GM21528 (cell line): ENCODE data around the gene SECISBP2.
A peak's percentile ranks its signal among the peaks of the same experiment; 100 is the strongest.
"Not testable (repeated sequence)": the region's sequence is repeated elsewhere in the genome, so short reads cannot be mapped to it uniquely, and the experiment has no call there.

Source experiments
- ATAC-seq: cut with Tn5 transposase; IDR thresholded peaks from one replicate; pipeline ENCODE4 v1.9.1; 2021; ENCODE audit warnings: mild to moderate bottlenecking, moderate library complexity; ENCODE audit not compliant: unreplicated experiment, low FRiP score

Gene SECISBP2

DNA sequence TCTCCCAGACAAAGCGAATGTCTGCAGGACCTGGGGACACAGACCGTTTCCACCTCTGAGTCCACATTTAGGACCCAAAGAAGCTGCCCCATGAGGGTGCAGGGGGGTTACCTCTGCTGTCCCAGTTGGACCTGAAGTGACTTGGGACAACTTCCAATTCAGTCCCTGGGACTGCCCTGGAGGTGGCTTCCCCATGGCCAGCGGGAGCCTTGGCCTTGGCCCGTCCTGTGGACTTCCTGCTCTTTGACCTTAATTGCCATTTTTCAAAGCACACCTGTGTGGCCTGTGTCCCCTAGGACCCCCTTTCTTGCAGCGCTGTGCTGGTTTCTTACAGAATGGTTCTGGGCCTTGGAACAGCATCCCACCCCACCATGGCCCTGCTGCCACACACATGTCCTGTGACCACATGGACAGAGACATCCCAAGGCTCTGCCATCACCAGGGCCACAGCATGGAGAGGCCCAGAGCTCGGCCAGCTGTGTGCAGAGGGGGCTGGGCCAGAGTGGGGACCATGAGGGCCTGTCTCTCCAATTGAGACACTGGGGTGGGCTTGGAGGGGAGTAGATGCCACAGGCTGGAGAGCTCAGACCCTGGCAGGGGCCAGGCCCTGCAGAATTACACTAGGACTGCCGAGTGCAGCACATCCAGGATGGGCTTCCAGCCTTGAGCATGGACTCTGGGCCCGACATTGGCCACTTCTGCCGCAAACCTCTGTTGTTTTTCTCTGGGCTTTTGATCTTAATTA is 45.8 kb downstream of the SECISBP2 start:
- ATAC-seq = no peak

DNA sequence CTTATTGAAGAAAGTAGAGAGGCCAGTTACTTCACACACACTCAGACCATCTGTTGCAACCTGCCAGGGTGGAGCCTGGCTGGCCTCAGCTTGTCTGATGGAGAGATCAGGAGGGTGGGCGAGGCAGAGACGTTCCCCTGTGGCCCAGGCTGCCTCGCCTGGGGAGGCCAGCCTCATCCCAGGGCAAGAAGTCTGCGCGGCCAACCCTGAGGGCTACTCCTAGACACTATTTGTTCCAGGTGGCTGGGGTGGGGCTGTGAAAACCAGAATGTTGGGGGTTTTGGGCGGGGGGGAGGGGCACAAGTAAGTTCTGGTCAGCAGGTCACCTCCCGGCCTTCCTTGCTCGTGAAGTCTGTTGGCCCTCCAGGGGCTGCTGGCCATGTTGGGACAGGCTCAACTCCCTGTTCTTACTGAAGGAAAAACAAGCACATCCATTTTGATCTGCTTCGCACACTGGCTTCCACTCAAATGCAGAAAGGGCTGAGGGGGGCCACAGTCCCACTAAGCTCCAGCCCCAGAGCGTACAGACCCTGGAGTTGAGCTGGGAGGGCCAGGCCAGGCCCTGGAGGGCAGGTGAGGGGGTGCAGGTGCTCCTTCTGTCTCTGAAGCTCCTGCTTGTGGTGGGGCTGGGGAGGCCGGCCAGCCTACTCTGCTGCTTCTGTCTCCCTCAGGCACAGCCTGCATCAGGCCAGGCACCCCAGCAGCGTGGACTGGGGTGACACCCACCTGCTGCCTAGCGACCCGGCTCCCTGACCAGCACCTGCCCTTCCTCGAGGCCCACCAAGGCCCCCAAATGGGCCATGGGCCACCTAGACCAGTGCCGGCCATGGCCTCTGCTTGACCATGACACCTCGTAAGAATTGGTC is 46.6 kb downstream of the SECISBP2 start:
- no peak for ATAC-seq

DNA sequence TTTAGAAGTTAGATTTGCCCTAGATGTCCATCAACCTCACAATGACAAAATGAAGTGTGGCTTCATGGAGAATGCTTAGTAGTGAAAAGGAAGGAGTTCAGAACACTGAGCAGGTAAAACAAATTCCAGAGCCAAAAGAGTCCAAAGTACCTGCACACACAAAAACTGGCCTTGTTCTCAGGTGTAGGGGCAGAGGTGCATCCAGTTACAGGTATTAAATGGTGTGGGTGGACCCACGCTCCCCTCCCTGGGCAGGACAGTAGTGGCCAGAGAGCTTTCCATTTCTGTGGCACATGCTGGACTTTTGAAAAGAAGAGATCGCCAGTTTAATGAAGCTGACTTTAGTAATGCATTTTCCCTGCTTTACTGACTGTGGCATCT is 47.2 kb downstream of the SECISBP2 start:
- ATAC-seq = no peak

DNA sequence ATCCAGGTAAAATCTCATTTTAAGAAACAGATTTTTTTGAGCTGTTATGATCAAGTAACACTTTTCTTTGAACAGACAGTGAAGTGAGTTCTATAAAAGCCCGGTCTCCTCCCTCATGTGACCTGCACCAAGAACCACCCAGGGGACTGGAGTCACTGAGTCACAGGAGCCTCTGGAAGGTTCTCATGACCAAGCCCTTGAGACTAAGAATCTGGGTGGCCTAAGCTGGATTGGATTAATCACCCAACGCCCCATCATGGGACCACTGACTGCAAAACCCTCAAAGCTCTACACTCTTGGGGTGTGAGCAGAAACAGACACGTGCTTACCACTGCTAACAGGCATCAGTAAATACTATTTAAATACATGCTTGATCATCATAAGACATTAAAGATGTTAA is 48.4 kb downstream of the SECISBP2 start:
- ATAC-seq = no peak

DNA sequence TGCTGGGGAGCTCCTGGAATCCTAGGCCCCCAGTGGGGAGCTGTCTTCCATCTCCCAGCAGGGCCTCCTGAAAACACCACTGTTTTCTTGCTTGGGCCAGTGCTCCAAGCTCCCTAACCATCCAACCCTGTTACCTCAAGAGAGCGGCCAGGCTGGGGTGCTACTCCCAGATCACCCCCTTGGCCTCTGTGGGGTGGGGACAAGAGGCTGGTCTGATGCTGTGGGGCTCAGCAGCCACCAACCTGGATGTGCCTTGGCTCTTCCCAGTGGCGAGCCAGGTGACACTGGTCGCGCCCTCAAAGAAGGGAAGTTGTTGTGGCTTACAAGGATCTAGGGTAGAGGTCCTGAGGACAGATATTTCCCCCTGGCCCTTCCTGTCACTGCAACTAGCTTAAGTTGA is 49.0 kb downstream of the SECISBP2 start:
- ATAC-seq = no peak

DNA sequence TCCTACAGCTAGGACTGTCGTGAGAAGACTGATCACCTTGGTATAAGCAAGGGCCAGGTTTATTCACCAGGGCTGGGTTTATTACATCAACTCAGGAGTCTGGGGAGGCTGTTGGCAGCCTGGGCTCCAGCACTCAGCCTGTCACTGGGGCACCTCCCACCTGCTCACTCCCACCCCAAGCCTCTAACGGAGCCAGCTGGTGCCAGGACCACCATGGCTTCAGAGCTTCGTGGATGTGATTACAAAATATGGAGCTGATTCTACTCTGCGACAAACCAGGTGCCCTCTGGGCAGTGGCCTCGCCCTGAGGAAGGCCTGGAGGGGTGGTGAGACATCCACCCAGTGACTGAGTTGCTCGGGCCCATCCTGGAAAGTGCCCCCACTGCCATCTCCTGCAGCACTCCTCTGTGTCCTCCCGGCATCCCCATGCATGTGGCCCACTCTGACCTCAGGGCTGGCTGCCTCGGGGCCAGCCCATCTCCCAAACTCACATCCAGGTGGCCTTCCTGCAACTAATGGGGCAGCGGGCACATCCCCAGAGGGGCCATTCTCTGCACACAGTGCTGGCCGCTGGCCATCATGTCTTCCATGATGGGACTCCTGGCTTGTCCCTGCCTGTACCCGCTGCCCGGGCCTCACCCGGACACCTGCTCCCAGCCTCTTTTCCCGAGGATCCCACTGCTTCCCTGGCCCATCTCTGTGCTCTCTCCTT is 49.6 kb downstream of the SECISBP2 start:
- no peak for ATAC-seq

DNA sequence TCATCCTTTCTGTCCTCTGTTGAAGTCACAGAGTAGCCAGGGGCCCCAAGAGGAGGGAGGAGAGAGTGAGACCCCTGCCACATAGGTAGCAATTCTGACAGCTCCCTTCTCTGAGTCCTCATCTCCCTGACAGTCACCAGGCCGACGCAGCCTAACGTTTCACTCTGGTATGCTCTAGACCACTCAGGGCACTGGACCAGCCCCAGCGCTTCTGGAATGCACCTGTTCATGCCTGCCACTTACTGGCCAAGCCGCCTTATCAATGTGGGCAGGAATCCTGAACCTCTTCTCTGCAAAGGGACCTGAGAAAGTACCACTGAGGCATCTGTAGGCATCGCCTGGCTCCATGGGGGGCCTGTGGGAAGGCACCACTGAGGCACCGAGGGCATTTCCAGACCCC is 50.2 kb downstream of the SECISBP2 start:
- no peak for ATAC-seq

DNA sequence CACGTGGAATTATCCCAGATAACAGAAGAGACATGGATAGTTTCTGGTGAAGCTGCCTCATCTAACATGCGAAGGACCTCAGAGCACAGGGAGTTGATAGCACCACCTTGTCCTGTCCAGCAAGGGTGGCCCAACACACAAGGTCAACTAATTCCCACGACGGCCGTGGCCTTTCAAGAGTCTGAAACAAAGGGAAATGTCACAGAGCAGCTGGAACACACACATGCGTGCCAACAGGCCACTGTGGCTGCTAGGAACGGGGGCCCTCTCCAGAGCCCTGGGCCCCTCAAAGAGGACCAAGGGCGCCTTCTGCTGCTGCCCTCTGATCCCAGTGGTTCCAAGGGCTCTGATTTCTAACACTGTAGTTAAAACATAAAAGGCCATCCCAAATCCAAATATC is 50.7 kb downstream of the SECISBP2 start:
- ATAC-seq = no peak

DNA sequence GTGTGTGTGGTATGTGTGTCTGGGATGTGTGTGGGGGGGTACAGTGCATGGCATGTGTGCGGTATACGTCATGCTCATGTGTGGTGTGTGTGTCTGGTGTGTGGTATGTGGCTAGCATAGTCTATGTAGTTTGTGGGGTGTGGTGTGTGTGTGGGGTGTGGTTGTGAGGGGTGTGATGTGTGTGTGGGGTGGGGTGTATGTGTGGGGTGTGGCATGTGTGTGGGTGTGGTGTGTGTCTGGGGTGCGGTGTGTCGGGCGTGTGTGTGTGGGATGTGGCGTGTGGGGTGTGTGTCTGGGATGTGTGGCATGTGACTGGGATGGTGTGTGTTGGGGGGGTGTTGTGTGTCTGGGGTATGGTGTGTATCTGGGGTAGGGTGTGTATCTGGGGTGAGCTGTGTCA is 52.3 kb downstream of the SECISBP2 start:
- ATAC-seq = no peak

DNA sequence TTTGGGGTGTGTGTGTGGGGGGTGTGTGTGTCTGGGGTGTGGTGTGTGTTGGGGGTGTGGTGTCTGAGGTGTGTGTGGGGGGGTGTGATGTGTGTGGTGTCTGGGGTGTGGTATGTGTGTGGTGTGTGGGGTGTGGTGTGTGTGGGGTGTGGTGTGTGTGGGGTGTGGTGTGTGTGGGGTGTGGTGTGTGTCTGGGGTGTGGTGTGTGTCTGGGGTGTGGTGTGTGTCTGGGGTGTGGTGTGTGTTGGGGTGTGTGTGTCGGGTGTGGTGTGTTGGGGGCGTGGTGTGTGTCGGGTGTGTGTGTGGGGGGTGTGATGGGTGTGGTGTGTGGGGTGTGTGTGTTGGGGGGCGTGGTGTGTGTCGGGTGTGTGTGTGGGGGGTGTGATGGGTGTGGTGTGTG is 53.5 kb downstream of the SECISBP2 start:
- not testable (repeated sequence) for ATAC-seq

DNA sequence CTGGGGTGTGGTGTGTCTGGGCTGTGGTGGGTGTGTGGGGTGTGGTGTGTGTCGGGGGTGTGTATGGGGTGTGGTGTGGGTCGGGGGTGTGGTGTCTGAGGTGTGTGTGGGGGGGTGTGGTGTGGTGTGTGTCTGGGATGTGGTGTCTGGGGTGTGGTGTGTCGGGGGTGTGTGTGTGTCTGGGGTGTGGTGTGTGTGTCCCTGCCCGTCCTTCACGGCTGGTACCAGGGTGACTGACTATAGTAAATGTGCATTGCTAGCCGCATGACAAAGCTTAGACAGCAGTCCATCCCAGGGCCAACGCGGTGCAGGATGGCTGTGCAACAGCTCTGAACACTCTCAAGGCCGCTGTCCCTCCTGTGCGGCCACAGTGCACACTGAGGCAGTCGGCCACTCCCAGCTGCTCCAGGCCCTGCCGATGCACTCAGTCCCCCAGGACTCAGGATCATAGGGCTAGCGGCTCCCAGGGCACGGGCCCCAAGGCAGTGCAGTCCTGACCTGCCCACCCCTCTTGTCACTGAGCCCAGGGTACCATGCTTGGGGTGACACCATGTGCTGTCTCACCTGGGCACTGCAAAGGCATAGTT is 54.0 kb downstream of the SECISBP2 start:
- ATAC-seq = no peak

DNA sequence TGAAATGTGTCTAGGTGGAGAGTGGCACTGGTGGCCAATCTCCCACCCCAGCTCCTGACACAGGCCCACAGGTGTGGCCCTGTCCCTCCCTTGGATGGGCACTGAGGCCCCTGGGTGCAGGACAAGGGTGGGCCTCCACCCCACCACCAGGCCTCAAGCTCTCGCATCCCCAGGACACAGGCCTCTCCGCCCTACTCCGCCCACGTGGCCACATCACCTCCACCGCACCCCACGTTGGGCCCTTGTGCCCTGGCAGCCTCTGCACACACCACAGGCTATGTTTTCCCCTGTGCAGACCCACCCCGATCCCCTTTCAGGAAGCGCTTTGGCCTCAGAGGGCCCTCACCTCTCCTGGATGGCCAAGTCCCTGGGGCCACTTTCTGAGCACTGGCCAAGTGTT is 54.7 kb downstream of the SECISBP2 start:
- no peak for ATAC-seq

DNA sequence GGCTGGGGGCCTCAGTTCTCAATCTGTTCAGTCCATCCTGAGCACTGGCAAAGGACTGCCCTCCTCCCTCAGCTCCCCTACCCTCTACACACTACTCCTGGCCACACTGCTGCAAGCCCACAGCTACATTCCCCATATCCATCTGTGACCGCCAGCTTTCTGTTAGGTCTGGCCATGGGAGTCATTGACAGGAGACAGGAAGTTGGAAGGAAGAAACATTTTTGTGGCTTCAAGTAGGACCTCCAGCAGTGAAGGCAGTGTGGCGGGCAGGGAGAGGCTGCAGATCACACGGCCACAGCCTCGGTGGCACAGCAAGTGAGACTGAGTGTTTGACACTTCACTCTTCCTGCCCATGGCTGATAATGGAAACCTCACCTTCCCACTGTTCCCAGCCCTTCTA is 55.9 kb downstream of the SECISBP2 start:
- ATAC-seq = no peak

DNA sequence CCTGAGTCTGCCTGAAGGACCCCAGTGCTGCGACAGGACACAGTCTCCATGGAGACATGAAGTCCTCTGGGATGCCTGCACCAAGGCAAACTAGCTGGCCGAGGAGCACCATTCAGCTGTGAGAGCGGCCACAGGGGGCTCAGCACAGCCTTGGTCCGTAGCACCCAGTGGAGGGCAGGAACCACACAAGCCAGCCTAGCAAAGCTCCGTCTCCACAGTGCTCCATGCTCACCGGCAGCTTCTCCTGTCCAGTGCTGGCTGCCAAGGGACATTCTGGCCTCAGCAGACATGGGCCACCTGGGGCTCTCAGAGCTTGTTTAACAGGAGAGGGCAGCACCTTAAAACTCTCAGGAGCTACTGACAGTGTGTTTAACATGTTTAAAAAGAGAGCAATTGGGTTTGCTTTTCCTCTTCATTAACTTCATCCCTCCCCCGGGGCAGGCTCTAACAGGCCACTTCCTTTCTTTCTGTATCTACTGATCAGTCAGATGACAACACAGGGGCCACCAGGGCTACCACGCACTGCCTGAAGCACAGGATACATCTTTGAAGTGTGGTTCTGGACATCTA is 57.0 kb downstream of the SECISBP2 start:
- ATAC-seq = peak; percentile 49

DNA sequence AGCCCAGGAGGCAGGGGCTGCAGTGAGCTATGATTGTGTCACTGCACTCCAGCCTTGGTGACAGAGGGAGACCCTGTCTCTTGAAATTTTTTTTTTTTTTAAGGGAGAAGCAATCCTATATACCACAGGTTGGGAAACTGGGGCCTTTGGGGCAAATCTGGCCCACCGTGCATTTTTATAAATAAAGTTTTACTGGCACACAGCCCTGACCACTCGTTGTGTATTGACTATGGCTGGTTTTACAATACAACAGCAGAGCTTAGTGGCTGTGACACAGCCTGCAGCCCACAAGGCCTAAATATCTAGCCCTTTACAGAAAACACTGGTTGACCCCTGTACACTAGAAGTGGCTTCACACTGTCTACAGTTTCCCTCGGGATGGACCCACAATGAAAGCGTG is 58.0 kb downstream of the SECISBP2 start:
- no peak for ATAC-seq

DNA sequence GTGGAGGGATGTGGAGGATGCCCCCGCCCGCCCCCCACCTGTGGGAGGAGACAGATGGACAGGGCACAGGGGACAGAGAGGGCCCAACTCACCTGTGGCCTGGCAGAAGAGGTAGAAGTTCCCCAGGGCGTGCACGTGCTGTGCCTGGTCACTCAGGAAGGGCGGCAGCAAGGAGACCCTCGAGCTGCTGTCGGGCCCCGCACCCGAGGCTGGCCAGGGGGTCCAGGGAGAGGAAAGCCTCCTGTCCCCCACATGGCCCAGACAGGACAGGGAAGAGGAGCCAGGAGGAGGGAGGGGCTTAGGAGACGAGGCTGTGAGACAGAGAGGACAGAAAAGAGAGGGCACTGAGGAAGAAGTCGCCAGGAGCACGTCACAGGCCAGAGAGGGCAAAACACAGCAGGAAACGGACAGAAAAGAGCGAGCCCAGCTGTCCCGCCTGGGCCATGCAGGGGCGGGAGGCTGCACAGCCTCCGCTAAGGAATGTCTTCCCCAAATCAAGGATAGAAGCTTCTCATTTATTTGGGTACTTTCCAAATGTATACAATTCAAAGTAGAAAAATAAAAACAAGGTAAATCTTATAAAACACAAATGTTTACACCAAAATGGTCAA is 58.5 kb downstream of the SECISBP2 start:
- ATAC-seq = no peak

DNA sequence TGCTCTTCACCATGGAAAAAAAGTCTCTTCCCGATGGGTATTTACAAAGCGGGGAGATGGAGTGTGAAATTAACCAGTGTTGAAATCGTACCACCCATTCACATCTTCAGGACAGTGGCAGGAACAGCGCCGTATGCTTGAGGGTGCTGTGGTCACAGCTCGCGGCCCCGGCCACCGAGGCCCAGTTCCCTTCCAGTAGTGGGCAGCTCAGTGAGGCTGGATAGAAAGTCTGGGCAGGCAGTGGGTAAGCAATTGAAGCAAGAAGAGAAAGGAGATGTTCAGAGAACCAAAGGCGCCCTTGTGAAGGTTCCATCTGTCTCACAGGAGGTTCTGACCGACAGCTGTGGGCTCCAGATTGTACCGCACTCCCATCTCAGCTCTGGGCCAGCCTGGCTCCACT is 59.1 kb downstream of the SECISBP2 start:
- no peak for ATAC-seq

DNA sequence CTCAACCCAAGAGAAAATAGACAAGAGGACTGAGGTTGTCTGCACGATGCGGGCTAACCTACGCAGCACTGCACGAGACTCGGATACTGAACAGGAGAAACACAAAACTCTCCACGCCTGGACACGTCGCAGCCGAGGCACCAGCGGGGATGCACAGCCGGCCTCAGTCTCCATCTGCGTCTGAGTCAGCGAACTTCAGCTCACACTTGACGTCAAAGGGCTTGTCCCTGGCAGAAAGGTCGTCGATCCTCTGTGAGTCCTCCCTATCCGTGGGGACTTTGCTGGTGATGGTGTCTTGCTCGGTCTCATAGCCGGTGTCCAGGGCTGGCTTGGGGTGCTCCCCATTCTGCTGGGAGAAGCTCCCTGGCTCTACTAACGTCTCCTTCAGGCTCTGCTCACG is 60.2 kb downstream of the SECISBP2 start:
- no peak for ATAC-seq

DNA sequence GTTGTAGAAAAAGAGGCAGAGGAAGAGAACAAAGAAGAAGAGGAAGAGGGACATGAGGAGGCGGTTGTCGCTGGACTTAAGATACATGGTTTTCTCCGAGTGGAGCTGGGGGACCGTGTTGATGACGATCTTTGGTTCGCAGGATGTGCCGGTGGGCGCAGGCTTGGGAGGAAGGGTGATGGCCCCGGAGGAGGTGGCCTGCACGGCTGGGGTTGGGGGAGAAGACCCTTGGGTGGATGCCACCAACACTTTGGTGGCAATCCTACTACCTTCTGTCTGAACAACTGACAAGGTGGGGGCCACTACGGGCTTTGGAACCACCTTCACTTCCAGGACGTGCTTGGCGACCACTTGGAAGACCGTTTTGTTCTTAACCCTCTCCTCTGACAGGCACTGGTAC is 60.7 kb downstream of the SECISBP2 start:
- no peak for ATAC-seq

DNA sequence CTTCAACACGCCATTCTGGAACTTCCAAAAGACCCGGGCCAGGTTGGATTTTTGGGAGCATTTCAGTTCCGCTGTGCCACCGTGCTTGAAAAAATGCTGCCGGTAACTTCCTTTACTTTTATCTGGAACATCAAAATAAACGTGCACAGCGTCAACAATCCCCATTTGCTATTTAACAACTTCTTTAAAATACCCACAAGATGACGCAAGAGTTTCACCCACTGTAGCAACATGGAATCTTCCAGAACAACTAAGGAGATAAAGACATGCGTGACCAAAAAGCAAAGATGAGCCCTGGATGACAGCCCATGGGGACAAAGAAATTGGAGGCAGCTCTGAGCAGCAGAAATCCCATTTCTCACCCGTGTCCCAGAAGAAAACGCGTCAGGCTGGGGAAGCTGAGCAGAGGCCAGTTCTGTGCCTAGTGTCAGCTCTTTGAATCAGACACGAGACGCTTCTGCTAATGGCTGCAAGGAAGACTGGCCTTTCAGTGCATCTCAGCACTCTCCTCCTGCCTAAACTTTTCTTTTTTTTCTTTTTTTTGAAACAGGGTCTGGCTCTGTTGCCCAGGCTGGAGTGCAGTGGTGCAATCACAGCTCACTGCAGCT is 61.3 kb downstream of the SECISBP2 start:
- ATAC-seq = no peak
